K562 (cell line): Measurements from ENCODE around the gene TRERF1. TPM values are rescaled to one million over a fixed set of nuclear protein-coding genes. Genes with fewer than 3 reads are reported as not detected.

Experiments
- FOXA3 ChIP-seq, 2 experiments: fragments of 450-650 bp in 1 of 2; sonication (generic) in 1 of 2; formaldehyde crosslinking; IDR thresholded peaks in 1 of 2; conservative IDR thresholded peaks in 1 of 2; 2 replicates each; pipeline versions ENCODE4 v1.4.0 to v1.8.0; 2020 to 2022; ENCODE audit warnings: mild to moderate bottlenecking in 2 of 2, missing genetic modification reagents in 1 of 2
- HMGN3 ChIP-seq: IDR thresholded peaks from 2 replicates; pipeline ENCODE4 v1.6.1; 2011; ENCODE audit warnings: borderline replicate concordance, low read depth, mild to moderate bottlenecking, mixed read lengths, low read length; ENCODE audit not compliant: insufficient read length; ENCODE audit errors: extremely low read depth
- KAT7 ChIP-seq: sonication (generic); formaldehyde crosslinking; IDR thresholded peaks from 2 replicates; pipeline ENCODE4 v1.8.0; 2022; ENCODE audit warnings: missing genetic modification reagents, mild to moderate bottlenecking, borderline replicate concordance
- KDM1A ChIP-seq, 2 experiments: fragments of 450-650 bp; IDR thresholded peaks; 2 replicates each; pipeline ENCODE4 v1.6.1; 2016; ENCODE audit warnings: mild to moderate bottlenecking in 2 of 2
- MYC ChIP-seq, 2 experiments: fragments of 250-450 bp in 1 of 2; sonication (Bioruptor Pico) in 1 of 2; IDR thresholded peaks; 2 replicates each; pipeline versions ENCODE4 v1.5.1 to v1.6.1; 2012 to 2021; ENCODE audit warnings: low read depth in 2 of 2, borderline replicate concordance in 1 of 2, improper control_type of control experiment in 1 of 2, low read length in 1 of 2, mild to moderate bottlenecking in 1 of 2, moderate library complexity in 1 of 2
- PHB2 ChIP-seq: fragments of 450-650 bp; IDR thresholded peaks from 2 replicates; pipeline ENCODE4 v1.6.1; 2017; ENCODE audit warnings: low read depth
- PML ChIP-seq: IDR thresholded peaks from 2 replicates; pipeline ENCODE4 v1.6.1; 2012; ENCODE audit warnings: low read length, inconsistent platforms
- SMARCC2 ChIP-seq: fragments of 450-650 bp; IDR thresholded peaks from 2 replicates; pipeline ENCODE4 v1.6.1; 2017; ENCODE audit warnings: antibody characterized with exemption, moderate library complexity, mild to moderate bottlenecking, low read depth
- SP2 ChIP-seq: IDR thresholded peaks from 2 replicates; pipeline ENCODE4 v1.6.1; 2011; ENCODE audit warnings: mild to moderate bottlenecking, low read depth, low read length, moderate library complexity; ENCODE audit not compliant: poor library complexity, severe bottlenecking; ENCODE audit errors: extremely low read depth
- SRSF3 ChIP-seq: fragments of 200-400 bp; formaldehyde crosslinking; IDR thresholded peaks from 2 replicates; pipeline ENCODE4 v1.6.1; 2016; ENCODE audit warnings: mild to moderate bottlenecking, low read length, moderate library complexity; ENCODE audit not compliant: insufficient read depth
- TEAD1 ChIP-seq, 2 experiments: fragments of 450-650 bp in 1 of 2; sonication (generic) in 1 of 2; formaldehyde crosslinking; IDR thresholded peaks; 2 replicates each; pipeline versions ENCODE4 v1.4.0 to v1.8.0; 2020 to 2022; ENCODE audit warnings: mild to moderate bottlenecking in 2 of 2, missing genetic modification reagents in 1 of 2
- TGIF2 ChIP-seq: sonication (generic); formaldehyde crosslinking; IDR thresholded peaks from 2 replicates; pipeline ENCODE4 v1.8.1; 2022; ENCODE audit warnings: mild to moderate bottlenecking, missing genetic modification reagents, moderate library complexity
- XRCC4 ChIP-seq: IDR thresholded peaks from one replicate; pipeline ENCODE4 v1.6.1; 2011; ENCODE audit not compliant: insufficient read depth, insufficient read length; ENCODE audit errors: extremely low read depth
- YY1 ChIP-seq, 3 experiments: IDR thresholded peaks; 2 replicates each; pipeline ENCODE4 v1.6.1; 2011; ENCODE audit warnings: low read length in 2 of 3, mild to moderate bottlenecking in 2 of 3, moderate library complexity in 2 of 3, borderline replicate concordance in 1 of 3, control low read depth in 1 of 3, low read depth in 1 of 3; ENCODE audit not compliant: insufficient read depth in 3 of 3, insufficient replicate concordance in 2 of 3, control insufficient read depth in 1 of 3, insufficient read length in 1 of 3; ENCODE audit errors: extremely low read depth in 1 of 3
- ZFP1 ChIP-seq: fragments of 450-650 bp; formaldehyde crosslinking; IDR thresholded peaks from 2 replicates; pipeline ENCODE4 v1.4.0; 2020; ENCODE audit warnings: mild to moderate bottlenecking, mixed read lengths
- ZKSCAN8 ChIP-seq: fragments of 200-800 bp; sonication (Bioruptor generic); IDR thresholded peaks from 2 replicates; pipeline ENCODE4 v1.6.1; 2016; ENCODE audit warnings: missing genetic modification characterization, missing compliant biosample characterization
- ZNF764 ChIP-seq: fragments of 250-450 bp; sonication (Bioruptor Pico); IDR thresholded peaks from 2 replicates; pipeline ENCODE4 v1.4.0; 2020; ENCODE audit warnings: low read depth, mild to moderate bottlenecking, moderate library complexity
- polyA plus RNA-seq, 8 experiments: library from polyadenylated mRNA; depleted of rRNA in 4 of 8; stranded (reverse) in 5 of 8; unstranded in 3 of 8; fragments of >200 nt; fragmentation: Nextera tagmentation in 2 of 8; fragmentation: Illumina TruSeq in 1 of 8; extraction: Ambion mirVana in 2 of 8; extraction: Trizol in 1 of 8; gene quantifications; 2 replicates each; pipeline versions ENCODE4 v1.2.1 to v1.2.3, GENCODE V29; 2011 to 2014; ENCODE audit warnings: inconsistent platforms in 1 of 8, missing spikeins in 1 of 8
- total RNA-seq, 7 experiments: library from RNA; depleted of rRNA in 6 of 7; stranded (reverse); fragments of >200 nt in 6 of 7; fragmentation: Illumina TruSeq in 2 of 7; extraction: Trizol in 2 of 7; gene quantifications; 2 replicates each; pipeline versions ENCODE4 v1.2.1 to v1.2.3, GENCODE V29; 2011 to 2021; ENCODE audit warnings: low replicate concordance in 1 of 7
- TF ChIP-seq, protein P1 (sequence below): IDR thresholded peaks from 2 replicates; pipeline ENCODE4 v1.6.1; 2012; ENCODE audit warnings: low read depth, low read length, improper control_type of control experiment, borderline replicate concordance
- TF ChIP-seq, protein P2 (sequence below): fragments of 250-450 bp; sonication (Bioruptor Pico); IDR thresholded peaks from 2 replicates; pipeline ENCODE4 v1.4.0; 2020; ENCODE audit warnings: mild to moderate bottlenecking, moderate library complexity
- TF ChIP-seq, protein P3 (sequence below): fragments of 250-450 bp; sonication (Bioruptor Pico); IDR thresholded peaks from 2 replicates; pipeline ENCODE4 v1.5.0; 2021

Gene TRERF1
- total and polyA plus RNA-seq, 9 of the 15 experiments (the other 6 are each of a cell fraction or from before 2014, with no cell fraction given) = 0.04 to 0.20 (median 0.07) TPM; not detected in 3

DNA sequence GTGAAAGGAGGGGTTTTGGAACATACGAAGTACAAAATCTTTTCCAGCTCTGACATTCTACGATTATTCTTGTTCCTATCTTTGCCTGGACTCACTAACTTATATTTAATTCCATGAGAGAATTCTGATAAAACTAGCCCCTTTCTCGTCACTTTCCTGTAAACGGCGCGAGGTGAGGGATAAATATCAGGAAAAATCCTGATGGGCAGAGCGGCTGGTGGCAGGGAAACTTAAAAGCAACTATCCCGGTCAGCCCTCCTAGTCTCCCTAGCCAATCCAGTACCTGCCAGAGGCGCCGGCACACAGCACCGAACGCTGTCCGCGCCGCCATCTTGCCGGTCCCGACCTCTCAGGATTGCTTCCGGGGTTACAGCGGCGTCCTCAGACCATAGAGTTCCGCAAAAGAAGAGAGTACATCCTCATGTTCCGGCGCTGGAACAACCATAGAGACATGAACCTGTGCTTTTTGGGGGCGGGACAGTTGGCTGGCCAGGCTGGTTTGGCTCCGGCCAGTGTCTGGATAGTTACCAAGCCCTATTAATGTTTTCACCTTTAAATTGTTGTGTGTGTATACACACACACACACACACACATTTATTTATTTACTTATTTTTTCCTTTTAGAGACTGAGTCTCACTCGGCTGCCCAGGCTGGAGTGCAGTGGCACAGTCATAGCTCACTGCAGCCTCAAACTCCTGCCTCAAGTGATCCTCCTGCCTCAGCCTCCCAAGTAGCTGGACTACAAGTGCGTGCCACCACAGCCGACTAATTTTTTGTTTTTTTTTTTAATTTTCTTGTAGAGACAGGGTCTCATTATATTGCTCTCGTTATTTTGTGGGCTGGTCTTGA, 234.0 kb downstream of the TRERF1 start, which contains the start of gene MRPS10 (continued):
- TF ChIP-seq, protein P1, sequence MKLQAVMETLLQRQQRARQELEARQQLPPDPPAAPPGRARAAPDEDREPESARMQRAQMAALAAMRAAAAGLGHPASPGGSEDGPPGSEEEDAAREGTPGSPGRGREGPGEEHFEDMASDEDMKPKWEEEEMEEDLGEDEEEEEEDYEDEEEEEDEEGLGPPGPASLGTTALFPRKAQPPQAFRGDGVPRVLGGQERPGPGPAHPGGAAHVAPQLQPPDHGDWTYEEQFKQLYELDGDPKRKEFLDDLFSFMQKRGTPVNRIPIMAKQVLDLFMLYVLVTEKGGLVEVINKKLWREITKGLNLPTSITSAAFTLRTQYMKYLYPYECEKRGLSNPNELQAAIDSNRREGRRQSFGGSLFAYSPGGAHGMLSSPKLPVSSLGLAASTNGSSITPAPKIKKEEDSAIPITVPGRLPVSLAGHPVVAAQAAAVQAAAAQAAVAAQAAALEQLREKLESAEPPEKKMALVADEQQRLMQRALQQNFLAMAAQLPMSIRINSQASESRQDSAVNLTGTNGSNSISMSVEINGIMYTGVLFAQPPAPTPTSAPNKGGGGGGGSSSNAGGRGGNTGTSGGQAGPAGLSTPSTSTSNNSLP = no peak
- 0 out of 2 replicates have a peak, but pooled peaks have one; percentile 35 for TF ChIP-seq SMARCC2
- no peak for TF ChIP-seq SRSF3
- TF ChIP-seq PHB2 = no peak
- TF ChIP-seq MYC (IDR thresholded peaks at IDR 0.05; ENCODE audit: low read depth, low read length) = peak; percentile 83
- no peak for TF ChIP-seq MYC (CRISPR knock-in tag; IDR thresholded peaks at IDR 0.05; ENCODE audit: borderline replicate concordance, low read depth)
- no peak for TF ChIP-seq XRCC4
- TF ChIP-seq ZKSCAN8 = no peak
- peak; percentile 93 to 100 (median 98) for TF ChIP-seq YY1 (IDR thresholded peaks at IDR 0.05; ENCODE audit: borderline replicate concordance in 1 of 3, control insufficient read depth in 1 of 3, extremely low read depth in 1 of 3, insufficient read depth in 3 of 3, insufficient read length in 1 of 3, insufficient replicate concordance in 2 of 3, low read depth in 1 of 3, low read length in 2 of 3)
- peak; percentile 86; the same call in 1 of the 2 replicates for TF ChIP-seq PML
- TF ChIP-seq KAT7 (CRISPR knock-in tag) = peak; percentile 88; the same call in 1 of the 2 replicates
- 0 out of 4 replicates have a peak, but pooled peaks of 1 of the 2 experiments have one; percentile 0 for TF ChIP-seq FOXA3 (CRISPR knock-in tag; conservative IDR thresholded peaks at IDR 0.05 in 1 of 2, IDR thresholded peaks at IDR 0.05 in 1 of 2)
- TF ChIP-seq, protein P2, sequence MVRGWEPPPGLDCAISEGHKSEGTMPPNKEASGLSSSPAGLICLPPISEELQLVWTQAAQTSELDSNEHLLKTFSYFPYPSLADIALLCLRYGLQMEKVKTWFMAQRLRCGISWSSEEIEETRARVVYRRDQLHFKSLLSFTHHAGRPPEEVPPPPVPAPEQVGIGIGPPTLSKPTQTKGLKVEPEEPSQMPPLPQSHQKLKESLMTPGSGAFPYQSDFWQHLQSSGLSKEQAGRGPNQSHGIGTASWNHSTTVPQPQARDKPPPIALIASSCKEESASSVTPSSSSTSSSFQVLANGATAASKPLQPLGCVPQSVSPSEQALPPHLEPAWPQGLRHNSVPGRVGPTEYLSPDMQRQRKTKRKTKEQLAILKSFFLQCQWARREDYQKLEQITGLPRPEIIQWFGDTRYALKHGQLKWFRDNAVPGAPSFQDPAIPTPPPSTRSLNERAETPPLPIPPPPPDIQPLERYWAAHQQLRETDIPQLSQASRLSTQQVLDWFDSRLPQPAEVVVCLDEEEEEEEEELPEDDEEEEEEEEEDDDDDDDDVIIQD = 0 out of 2 replicates have a peak, but pooled peaks have one; percentile 18
- TF ChIP-seq, protein P3, sequence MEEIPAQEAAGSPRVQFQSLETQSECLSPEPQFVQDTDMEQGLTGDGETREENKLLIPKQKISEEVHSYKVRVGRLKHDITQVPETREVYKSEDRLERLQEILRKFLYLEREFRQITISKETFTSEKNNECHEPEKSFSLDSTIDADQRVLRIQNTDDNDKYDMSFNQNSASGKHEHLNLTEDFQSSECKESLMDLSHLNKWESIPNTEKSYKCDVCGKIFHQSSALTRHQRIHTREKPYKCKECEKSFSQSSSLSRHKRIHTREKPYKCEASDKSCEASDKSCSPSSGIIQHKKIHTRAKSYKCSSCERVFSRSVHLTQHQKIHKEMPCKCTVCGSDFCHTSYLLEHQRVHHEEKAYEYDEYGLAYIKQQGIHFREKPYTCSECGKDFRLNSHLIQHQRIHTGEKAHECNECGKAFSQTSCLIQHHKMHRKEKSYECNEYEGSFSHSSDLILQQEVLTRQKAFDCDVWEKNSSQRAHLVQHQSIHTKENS (CRISPR knock-in tag) = no peak
- peak; percentile 70 to 75 for TF ChIP-seq KDM1A (IDR thresholded peaks at IDR 0.05)
- peak; percentile 98 for TF ChIP-seq SP2
- no peak for TF ChIP-seq ZFP1 (CRISPR knock-in tag)
- TF ChIP-seq TEAD1 (CRISPR knock-in tag; IDR thresholded peaks at IDR 0.05) = 0 out of 4 replicates have a peak, but pooled peaks of 1 of the 2 experiments have one; percentile 3
- TF ChIP-seq ZNF764 (CRISPR knock-in tag) = no peak
- TF ChIP-seq TGIF2 (CRISPR knock-in tag) = no peak
- peak; percentile 41 for TF ChIP-seq HMGN3
